ENCODE results near the gene HNF4A. TPM values are rescaled to one million over a fixed set of nuclear protein-coding genes. Genes with fewer than 3 reads are reported as not detected.
"Not testable (repeated sequence)": the region's sequence is repeated elsewhere in the genome, so short reads cannot be mapped to it uniquely, and the experiment has no call there.

HNF4A gene
- total RNA-seq, 6 experiments from 2014 or later = not detected

DNA sequence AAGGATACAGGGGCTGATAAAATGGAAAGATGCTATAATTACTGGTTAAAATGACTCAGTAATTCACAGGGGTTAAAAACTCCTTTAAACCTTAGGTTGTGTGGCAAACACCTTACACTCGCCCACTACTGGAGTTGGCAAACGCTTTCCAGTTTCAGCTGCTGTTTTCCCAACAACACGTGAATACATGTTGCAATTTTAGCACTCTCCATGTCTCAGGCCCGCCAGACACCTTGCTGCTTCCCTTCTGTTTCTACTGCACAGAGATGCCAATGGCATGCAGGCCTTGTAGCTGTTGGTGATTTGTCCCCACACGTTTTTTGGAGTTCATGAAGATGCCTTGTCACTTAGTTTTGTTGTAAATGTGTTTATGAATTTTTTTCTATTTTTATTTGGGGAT, 114.8 kb downstream of the HNF4A start:
- DNase-seq = no peak
- H3K27me3 Mint-ChIP-seq (ENCODE audit: insufficient read depth) = peaks cover 26% of the 10 kb centered on the region
- H3K27ac Mint-ChIP-seq = no peak overlapping the region
- no peak overlapping the region for H3K4me3 Mint-ChIP-seq
- TF ChIP-seq CTCF (IDR thresholded peaks at IDR 0.05) = no peak
- H3K36me3 Mint-ChIP-seq (ENCODE audit: low read depth) = no peaks in the 10 kb centered on the region
- peaks cover 6% of the 10 kb centered on the region for H3K4me1 Mint-ChIP-seq (ENCODE audit: low read depth)
- H3K9me3 Mint-ChIP-seq = no peaks in the 10 kb centered on the region

- peak; percentile 69 for TF ChIP-seq CTCF (IDR thresholded peaks at IDR 0.05)
- H3K27me3 Mint-ChIP-seq (ENCODE audit: insufficient read depth) = peaks cover 19% of the 10 kb centered on the region
- H3K9me3 Mint-ChIP-seq = no peaks in the 10 kb centered on the region
- peak; percentile 54 for DNase-seq
- no peak overlapping the region for H3K27ac Mint-ChIP-seq
- H3K36me3 Mint-ChIP-seq (ENCODE audit: low read depth) = no peaks in the 10 kb centered on the region
- peaks cover 14% of the 10 kb centered on the region for H3K4me1 Mint-ChIP-seq (ENCODE audit: low read depth)
- H3K4me3 Mint-ChIP-seq = no peak overlapping the region
Observed at GRCh38 chr20:44471481-44471882, 116.0 kb downstream of the HNF4A start.

- H3K27me3 Mint-ChIP-seq (ENCODE audit: insufficient read depth) = peaks cover 14% of the 10 kb centered on the region; the same call in 1 of the 2 replicates
- H3K36me3 Mint-ChIP-seq (ENCODE audit: low read depth); H3K4me3 Mint-ChIP-seq; DNase-seq; H3K9me3 Mint-ChIP-seq; H3K27ac Mint-ChIP-seq: not testable (repeated sequence)
- H3K4me1 Mint-ChIP-seq (ENCODE audit: low read depth) = peaks cover 22% of the 10 kb centered on the region
Observed at GRCh38 chr20:44472283-44472682, 116.8 kb downstream of the HNF4A start.

GRCh38 chr20:44475372-44475693, 119.8 kb downstream of the HNF4A start:
- peaks cover 7% of the 10 kb centered on the region; the same call in 1 of the 2 replicates for H3K27me3 Mint-ChIP-seq (ENCODE audit: insufficient read depth)
- H3K27ac Mint-ChIP-seq = peak overlapping the region; percentile 95
- H3K36me3 Mint-ChIP-seq (ENCODE audit: low read depth) = peaks cover 1% of the 10 kb centered on the region; the same call in 1 of the 2 replicates
- peaks cover 31% of the 10 kb centered on the region for H3K4me1 Mint-ChIP-seq (ENCODE audit: low read depth)
- H3K4me3 Mint-ChIP-seq = peak overlapping the region; percentile 91
- H3K9me3 Mint-ChIP-seq = no peaks in the 10 kb centered on the region
- no peak for TF ChIP-seq CTCF (IDR thresholded peaks at IDR 0.05)
- DNase-seq = no peak

GRCh38 chr20:44475694-44476560, 120.4 kb downstream of the HNF4A start, which contains the start of gene TTPAL:
Gene TTPAL, plus strand, starts transcription at chr20:44475874. Its CDS starts 4,126 bp downstream, at chr20:44480000.
- Mint-ChIP-seq H3K4me1 (ENCODE audit: low read depth) (peaks cover 31% of the 10 kb centered on the region), H3K4me3 (peak within 1 kb of the TSS; percentile 91), H3K27me3 (ENCODE audit: insufficient read depth) (peaks cover 4% of the 10 kb centered on the region; the same call in 1 of the 2 replicates), H3K27ac (peak within 1 kb of the TSS; percentile 95), H3K36me3 (ENCODE audit: low read depth) (peaks cover 7% of the 10 kb centered on the region), H3K9me3 (no peaks in the 10 kb centered on the region)
- TF ChIP-seq CTCF (IDR thresholded peaks at IDR 0.05) = peak; percentile 63; the same call in 1 of the 2 replicates
- peak; percentile 70 for DNase-seq

DNA sequence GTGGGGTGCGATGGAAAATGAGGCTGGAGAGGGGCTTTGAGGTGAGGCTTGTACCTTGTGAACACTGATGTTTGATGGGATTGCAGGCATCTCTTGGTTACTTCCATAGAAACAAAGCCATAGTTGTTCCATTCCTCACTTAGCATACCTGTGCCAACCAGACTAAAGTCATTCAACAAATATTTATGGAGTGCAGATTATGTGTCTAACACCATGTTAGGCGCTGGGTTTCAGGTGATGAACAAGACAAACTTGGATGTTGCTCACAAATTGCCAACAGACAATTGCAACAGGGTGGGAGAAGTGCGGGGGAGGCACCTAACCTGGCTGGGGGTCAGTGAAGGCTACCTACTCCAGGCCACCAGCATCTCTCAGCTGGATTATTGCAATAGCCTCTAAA, 121.7 kb downstream of the HNF4A start:
- no peak for TF ChIP-seq CTCF (IDR thresholded peaks at IDR 0.05)
- H3K27me3 Mint-ChIP-seq (ENCODE audit: insufficient read depth) = peaks cover under 1% of the 10 kb centered on the region; the same call in 1 of the 2 replicates
- peak overlapping the region; percentile 91 for H3K4me3 Mint-ChIP-seq
- H3K4me1 Mint-ChIP-seq (ENCODE audit: low read depth) = peaks cover 31% of the 10 kb centered on the region
- H3K36me3 Mint-ChIP-seq (ENCODE audit: low read depth) = peaks cover 19% of the 10 kb centered on the region
- no peaks in the 10 kb centered on the region for H3K9me3 Mint-ChIP-seq
- peak overlapping the region; percentile 95 for H3K27ac Mint-ChIP-seq
- DNase-seq = no peak
